ENCODE measurements around the gene XYLB.

Gene XYLB

GRCh38 chr3:38308456-38308855, 38.1 kb upstream of the XYLB start:
- no peaks in the 10 kb centered on the region for H3K36me3 ChIP-seq
- H3K9me3 ChIP-seq: no peaks in the 10 kb centered on the region
- H3K27ac ChIP-seq: no peak overlapping the region
- TF ChIP-seq CTCF (IDR thresholded peaks at IDR 0.05): no peak
- no peaks in the 10 kb centered on the region for H3K27me3 ChIP-seq
- peaks cover 19 to 25% of the 10 kb centered on the region in 2 experiments for H3K4me1 ChIP-seq (ENCODE audit: control insufficient read depth in 1 of 2, insufficient read depth in 1 of 2, low read depth in 1 of 2, low read length in 1 of 2)
- no peak overlapping the region for H3K4me3 ChIP-seq (ENCODE audit: low read depth in 1 of 2, low read length in 1 of 2)

- H3K4me3 ChIP-seq (ENCODE audit: low read depth in 1 of 2, low read length in 1 of 2): no peak overlapping the region
- H3K4me1 ChIP-seq (ENCODE audit: control insufficient read depth in 1 of 2, insufficient read depth in 1 of 2, low read depth in 1 of 2, low read length in 1 of 2): peaks cover 26 to 39% of the 10 kb centered on the region in 2 experiments
- no peaks in the 10 kb centered on the region for H3K27me3 ChIP-seq
- H3K27ac ChIP-seq: peak overlapping the region; percentile 64
- no peaks in the 10 kb centered on the region for H3K36me3 ChIP-seq
- TF ChIP-seq CTCF (IDR thresholded peaks at IDR 0.05): no peak
- H3K9me3 ChIP-seq: no peaks in the 10 kb centered on the region
Measured at GRCh38 chr3:38311476-38311875, 35.1 kb upstream of the XYLB start.

- TF ChIP-seq CTCF (IDR thresholded peaks at IDR 0.05): no peak
- H3K9me3 ChIP-seq: no peaks in the 10 kb centered on the region
- peak overlapping the region; percentile 64 for H3K27ac ChIP-seq
- H3K36me3 ChIP-seq: no peaks in the 10 kb centered on the region
- no peaks in the 10 kb centered on the region for H3K27me3 ChIP-seq
- peaks cover 31 to 43% of the 10 kb centered on the region in 2 experiments for H3K4me1 ChIP-seq (ENCODE audit: control insufficient read depth in 1 of 2, insufficient read depth in 1 of 2, low read depth in 1 of 2, low read length in 1 of 2)
- H3K4me3 ChIP-seq (ENCODE audit: low read depth in 1 of 2, low read length in 1 of 2): no peak overlapping the region
Measured at GRCh38 chr3:38311941-38312340, 34.6 kb upstream of the XYLB start.

GRCh38 chr3:38312356-38312755, 34.2 kb upstream of the XYLB start:
- Histone ChIP-seq H3K4me3 (ENCODE audit: low read depth in 1 of 2, low read length in 1 of 2) (no peak overlapping the region), H3K27ac (peak overlapping the region; percentile 64)
- no peak for TF ChIP-seq CTCF (IDR thresholded peaks at IDR 0.05)

GRCh38 chr3:38313263-38313662, 33.3 kb upstream of the XYLB start:
- no peaks in the 10 kb centered on the region for H3K27me3 ChIP-seq
- H3K4me1 ChIP-seq (ENCODE audit: control insufficient read depth in 1 of 2, insufficient read depth in 1 of 2, low read depth in 1 of 2, low read length in 1 of 2): peaks cover 43 to 57% of the 10 kb centered on the region in 2 experiments
- H3K36me3 ChIP-seq: no peaks in the 10 kb centered on the region
- H3K4me3 ChIP-seq (ENCODE audit: low read depth in 1 of 2, low read length in 1 of 2): no peak overlapping the region
- no peaks in the 10 kb centered on the region for H3K9me3 ChIP-seq
- no peak for TF ChIP-seq CTCF (IDR thresholded peaks at IDR 0.05)
- no peak overlapping the region for H3K27ac ChIP-seq

More at GRCh38 chr3:38312356-38312755, 34.2 kb upstream of the XYLB start:
- peaks cover 35 to 47% of the 10 kb centered on the region in 2 experiments for H3K4me1 ChIP-seq (ENCODE audit: control insufficient read depth in 1 of 2, insufficient read depth in 1 of 2, low read depth in 1 of 2, low read length in 1 of 2)
- no peaks in the 10 kb centered on the region for H3K27me3 ChIP-seq
- H3K9me3 ChIP-seq: no peaks in the 10 kb centered on the region
- H3K36me3 ChIP-seq: no peaks in the 10 kb centered on the region

GRCh38 chr3:38313695-38314094, 32.9 kb upstream of the XYLB start:
- no peaks in the 10 kb centered on the region for H3K9me3 ChIP-seq
- no peak for TF ChIP-seq CTCF (IDR thresholded peaks at IDR 0.05)
- H3K4me1 ChIP-seq (ENCODE audit: control insufficient read depth in 1 of 2, insufficient read depth in 1 of 2, low read depth in 1 of 2, low read length in 1 of 2): peaks cover 43 to 59% of the 10 kb centered on the region in 2 experiments
- no peaks in the 10 kb centered on the region for H3K36me3 ChIP-seq
- H3K27ac ChIP-seq: no peak overlapping the region
- no peaks in the 10 kb centered on the region for H3K27me3 ChIP-seq
- H3K4me3 ChIP-seq (ENCODE audit: low read depth in 1 of 2, low read length in 1 of 2): no peak overlapping the region

Data from neutrophil (primary cell).